K562 (cell line): ENCODE data around the gene PDE6C. TPM values are rescaled to one million over a fixed set of nuclear protein-coding genes. Genes with fewer than 3 reads are reported as not detected.

Experiments used
- ATAC-seq: fragments of 200-7000 bp; cut with Tn5 transposase; 3 replicates; pipeline ENCODE4 v1.9.1; 2020; ENCODE audit warnings: moderate library complexity
- BruUV-seq: library from RNA; stranded (reverse); fragments of 400-500 nt; replicated peaks from 2 replicates; lab custom pipeline; 2021; lab: Mats Ljungman, UMichigan
- CTCF ChIA-PET: fragments of 300-600 bp; formaldehyde crosslinking; extraction: SDS; loops from one replicate; lab custom pipeline; 2021; ENCODE audit warnings: low intra/inter-chr PET ratio; lab: Yijun Ruan, JAX
- POLR2A ChIA-PET: fragments of 300-600, 350-650 bp; sonication (Branson Sonifier 250); formaldehyde crosslinking; extraction: SDS; loops from one replicate; lab custom pipeline; 2021; ENCODE audit warnings: antibody characterized with exemption, inconsistent platforms; lab: Yijun Ruan, JAX
- DNase-seq, 4 experiments: peaks; one replicate each; pipeline versions ENCODE4 v3.0.0 to v3.0.0-alpha.2; 2011 to 2018; ENCODE audit warnings: low spot score in 3 of 4, mixed read lengths in 3 of 4; ENCODE audit errors: extremely low read depth in 1 of 4
- FAIRE-seq: peaks from 2 replicates; lab custom pipeline; 2011; peaks lifted over from hg19 to GRCh38; lab: Jason Lieb, UNC
- H2AFZ ChIP-seq: 2 replicates; pipeline ENCODE4 v1.6.0; 2011; ENCODE audit warnings: low read depth, low read length, control low read depth, inconsistent platforms
- H3K27ac ChIP-seq: fragments of 200-600 bp; 3 replicates; pipeline ENCODE4 v1.8.0; 2011; ENCODE audit warnings: low read depth, mild to moderate bottlenecking, control low read depth, inconsistent platforms, low read length, moderate library complexity, mixed read lengths; ENCODE audit errors: extremely low read depth
- H3K27me3 ChIP-seq, 2 experiments: fragments of 300-600 bp in 1 of 2; 2 replicates in 1 of 2; 3 replicates in 1 of 2; pipeline versions ENCODE4 v1.6.0 to v1.8.0; 2011; ENCODE audit warnings: inconsistent platforms in 2 of 2, low read length in 2 of 2, mild to moderate bottlenecking in 1 of 2, mixed read lengths in 1 of 2, moderate library complexity in 1 of 2; ENCODE audit not compliant: control insufficient read depth in 2 of 2, insufficient read depth in 2 of 2
- H3K36me3 ChIP-seq: fragments of 300-600 bp; 3 replicates; pipeline ENCODE4 v1.8.0; 2011; ENCODE audit warnings: mild to moderate bottlenecking, low read length, inconsistent platforms; ENCODE audit not compliant: control insufficient read depth, insufficient read depth
- H3K4me1 ChIP-seq, 2 experiments: fragments of 200-600 bp in 1 of 2; replicated peaks in 1 of 2; 2 replicates in 1 of 2; 3 replicates in 1 of 2; pipeline versions ENCODE4 v1.5.1 to v1.8.0; 2011; ENCODE audit warnings: inconsistent platforms in 2 of 2, low read length in 2 of 2, mild to moderate bottlenecking in 1 of 2, mixed read lengths in 1 of 2, moderate library complexity in 1 of 2; ENCODE audit not compliant: control insufficient read depth in 2 of 2, insufficient read depth in 2 of 2
- H3K4me2 ChIP-seq: 2 replicates; pipeline ENCODE4 v1.6.1; 2011; ENCODE audit warnings: low read length, control low read depth, inconsistent platforms, mixed read lengths; ENCODE audit not compliant: insufficient read depth
- H3K4me3 ChIP-seq: fragments of 200-600 bp; sonication (generic), shearing (Covaris generic); 2 replicates; pipeline ENCODE4 v1.5.1; 2016; ENCODE audit warnings: control low read depth, inconsistent platforms
- H3K79me2 ChIP-seq: fragments of 200-600 bp; 3 replicates; pipeline ENCODE4 v1.8.0; 2011; ENCODE audit warnings: low read length, inconsistent platforms; ENCODE audit not compliant: control insufficient read depth, insufficient read depth
- H3K9ac ChIP-seq, 2 experiments: 2 replicates each; pipeline versions ENCODE4 v1.6.0 to v1.6.1; 2011; ENCODE audit warnings: low read depth in 2 of 2, low read length in 2 of 2, control low read depth in 1 of 2, inconsistent platforms in 1 of 2, mild to moderate bottlenecking in 1 of 2, mixed read lengths in 1 of 2; ENCODE audit not compliant: insufficient read depth in 1 of 2
- H3K9me1 ChIP-seq: one replicate; pipeline ENCODE4 v1.6.0; 2011; ENCODE audit warnings: inconsistent platforms, mild to moderate bottlenecking, low read length, moderate library complexity; ENCODE audit not compliant: control insufficient read depth, insufficient read depth
- H3K9me3 ChIP-seq: replicated peaks from 2 replicates; pipeline ENCODE4 v1.5.1; 2011; ENCODE audit warnings: low read depth, low read length, inconsistent platforms; ENCODE audit not compliant: control insufficient read depth, insufficient read depth
- H4K20me1 ChIP-seq: replicated peaks from 2 replicates; pipeline ENCODE4 v1.6.1; 2011; ENCODE audit warnings: low read length, inconsistent platforms, mixed read lengths; ENCODE audit not compliant: control insufficient read depth, insufficient read depth
- CREB3 ChIP-seq: fragments of 450-650 bp; conservative IDR thresholded peaks from 2 replicates; pipeline ENCODE4 v1.6.1; 2016; ENCODE audit warnings: missing genetic modification characterization, low read depth, mild to moderate bottlenecking, missing compliant biosample characterization, moderate library complexity
- FOXM1 ChIP-seq, 2 experiments: fragments of 450-650 bp in 1 of 2; sonication (generic) in 1 of 2; formaldehyde crosslinking in 1 of 2; IDR thresholded peaks; 2 replicates each; pipeline versions ENCODE4 v1.6.1 to v1.9.0; 2017 to 2022; ENCODE audit warnings: low read depth in 2 of 2, mild to moderate bottlenecking in 2 of 2, missing genetic modification reagents in 1 of 2, moderate library complexity in 1 of 2
- MAFK ChIP-seq: IDR thresholded peaks from 2 replicates; pipeline ENCODE4 v1.6.1; 2011; ENCODE audit warnings: low read length, improper control_type of control experiment
- NFIC ChIP-seq: fragments of 450-650 bp; IDR thresholded peaks from 2 replicates; pipeline ENCODE4 v1.6.1; 2017; ENCODE audit warnings: mild to moderate bottlenecking, inconsistent platforms
- PHF21A ChIP-seq: fragments of 450-650 bp; IDR thresholded peaks from 2 replicates; pipeline ENCODE4 v1.6.1; 2017; ENCODE audit warnings: low read depth, borderline replicate concordance
- PURB ChIP-seq: sonication (generic); formaldehyde crosslinking; IDR thresholded peaks from 2 replicates; pipeline ENCODE4 v1.9.0; 2021; ENCODE audit warnings: low read depth, mild to moderate bottlenecking, missing genetic modification reagents
- SMAD4 ChIP-seq: fragments of 250-450 bp; sonication (Bioruptor Pico); conservative IDR thresholded peaks from 2 replicates; pipeline ENCODE4 v1.8.0; 2021; ENCODE audit warnings: inconsistent platforms, mild to moderate bottlenecking, moderate library complexity
- ZNF143 ChIP-seq: sonication (generic); formaldehyde crosslinking; IDR thresholded peaks from 2 replicates; pipeline ENCODE4 v1.9.0; 2022; ENCODE audit warnings: mild to moderate bottlenecking, missing genetic modification reagents
- ZNF146 ChIP-seq: IDR thresholded peaks from one replicate; pipeline ENCODE4 v1.6.1; 2018; ENCODE audit warnings: missing compliant biosample characterization; ENCODE audit not compliant: unreplicated experiment
- WGBS: fragments of 100-300 bp; shearing (Covaris generic); methylation state at CpG from one replicate; pipeline ENCODE4 v1.1.6; 2016; ENCODE audit warnings: low coverage, mixed read lengths; ENCODE audit not compliant: insufficient coverage; ENCODE audit errors: missing lambda C conversion rate; 5-methylcytosine and 5-hydroxymethylcytosine counted together
- in situ Hi-C: fragments of 300-500 bp; cut with MboI; formaldehyde crosslinking; loops from 4 replicates; pipeline ENCODE4 v1.15.0; 2018; ENCODE audit warnings: inconsistent platforms, mixed read lengths
- intact Hi-C: fragments of 100-400 bp; cut with micrococcal nuclease; formaldehyde crosslinking; loops from 2 replicates; pipeline ENCODE4 v1.14.2; 2022
- polyA plus RNA-seq, 8 experiments: library from polyadenylated mRNA; depleted of rRNA in 4 of 8; stranded (reverse) in 5 of 8; unstranded in 3 of 8; fragments of >200 nt; fragmentation: Nextera tagmentation in 2 of 8; fragmentation: Illumina TruSeq in 1 of 8; extraction: Ambion mirVana in 2 of 8; extraction: Trizol in 1 of 8; gene quantifications; 2 replicates each; pipeline versions ENCODE4 v1.2.1 to v1.2.3, GENCODE V29; 2011 to 2014; ENCODE audit warnings: inconsistent platforms in 1 of 8, missing spikeins in 1 of 8
- total RNA-seq, 7 experiments: library from RNA; depleted of rRNA in 6 of 7; stranded (reverse); fragments of >200 nt in 6 of 7; fragmentation: Illumina TruSeq in 2 of 7; extraction: Trizol in 2 of 7; gene quantifications; 2 replicates each; pipeline versions ENCODE4 v1.2.1 to v1.2.3, GENCODE V29; 2011 to 2021; ENCODE audit warnings: low replicate concordance in 1 of 7
- TF ChIP-seq, protein P1 (sequence below): fragments of 200-800 bp; sonication (Bioruptor generic); IDR thresholded peaks from 2 replicates; pipeline ENCODE4 v1.6.1; 2017; ENCODE audit warnings: missing genetic modification characterization, missing compliant biosample characterization

Gene PDE6C
- total and polyA plus RNA-seq, 9 of the 15 experiments (the other 6 are each of a cell fraction or from before 2014, with no cell fraction given), result not detected

GRCh38 chr10:93601146-93601773 is 11.1 kb upstream of the PDE6C start, which contains the start of gene RBP4:
RBP4 (minus strand) TSS chr10:93601235; CDS start chr10:93601028, 207 bp downstream.
- WGBS, result 2% methylated on average over 7 of the region's 63 CpGs
- Histone ChIP-seq H3K4me3 (no peak within 1 kb of the TSS), H3K36me3 (no peaks in the 10 kb centered on the region), H3K4me1 (no peaks in the 10 kb centered on the region; a peak in 1 of 5 replicates), H2AFZ (no peak within 1 kb of the TSS), H3K4me2 (no peak within 1 kb of the TSS), H3K9me3 (no peaks in the 10 kb centered on the region), H3K9me1 (no peaks in the 10 kb centered on the region), H3K27me3 (peaks cover 9 to 28% of the 10 kb centered on the region in 2 experiments; a peak in 3 of 5 replicates), H4K20me1 (no peaks in the 10 kb centered on the region), H3K9ac (no peak within 1 kb of the TSS), H3K27ac (no peak within 1 kb of the TSS), H3K79me2 (no peaks in the 10 kb centered on the region)
- in situ Hi-C loops, result no loop called here
- no peak for FAIRE-seq
- intact Hi-C loops, result no loop called here
- TF ChIP-seq NFIC, result no peak
- TF ChIP-seq PHF21A, result no peak
- no peak for TF ChIP-seq ZNF143 (CRISPR knock-in tag)
- no peak for TF ChIP-seq SMAD4 (CRISPR knock-in tag)
- no peak for TF ChIP-seq ZNF146 (CRISPR knock-in tag)
- ChIA-PET POLR2A (no interaction called here), CTCF (no interaction called here)
- no peak for DNase-seq
- BruUV-seq, result no TSS peak
- no peak for ATAC-seq

DNA sequence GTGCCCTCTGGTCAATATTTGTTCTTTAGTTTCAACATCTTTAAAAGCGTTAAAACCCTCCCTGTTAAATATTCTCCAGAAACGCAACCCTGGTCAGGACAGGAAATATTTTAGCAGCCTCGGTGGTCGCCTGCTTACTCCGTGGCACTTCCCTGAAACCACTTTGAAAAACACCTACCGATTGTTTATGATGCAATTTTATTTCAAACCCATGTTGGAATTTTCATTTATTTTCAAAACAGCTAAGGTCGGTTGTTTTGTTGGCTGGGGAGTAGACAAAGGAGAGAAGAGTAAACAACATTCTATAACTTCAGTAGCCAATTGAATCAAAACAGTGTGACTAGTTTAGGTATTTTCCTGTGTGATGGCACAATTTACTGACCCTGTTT is 10.6 kb upstream of the PDE6C start:
- Histone ChIP-seq H3K4me2 (no peak overlapping the region), H3K9me3 (no peaks in the 10 kb centered on the region), H3K27me3 (peaks cover 9 to 28% of the 10 kb centered on the region in 2 experiments; a peak in 3 of 5 replicates), H3K36me3 (no peaks in the 10 kb centered on the region), H3K4me3 (no peak overlapping the region), H3K4me1 (no peaks in the 10 kb centered on the region; a peak in 1 of 5 replicates), H3K9me1 (no peaks in the 10 kb centered on the region), H3K9ac (no peak overlapping the region), H4K20me1 (no peaks in the 10 kb centered on the region), H2AFZ (no peak overlapping the region), H3K79me2 (no peaks in the 10 kb centered on the region), H3K27ac (no peak overlapping the region)
- FAIRE-seq (no peak), ATAC-seq (no peak), DNase-seq (no peak)
- BruUV-seq, result no TSS peak
- POLR2A ChIA-PET, result no interaction called here
- TF ChIP-seq, protein P1, sequence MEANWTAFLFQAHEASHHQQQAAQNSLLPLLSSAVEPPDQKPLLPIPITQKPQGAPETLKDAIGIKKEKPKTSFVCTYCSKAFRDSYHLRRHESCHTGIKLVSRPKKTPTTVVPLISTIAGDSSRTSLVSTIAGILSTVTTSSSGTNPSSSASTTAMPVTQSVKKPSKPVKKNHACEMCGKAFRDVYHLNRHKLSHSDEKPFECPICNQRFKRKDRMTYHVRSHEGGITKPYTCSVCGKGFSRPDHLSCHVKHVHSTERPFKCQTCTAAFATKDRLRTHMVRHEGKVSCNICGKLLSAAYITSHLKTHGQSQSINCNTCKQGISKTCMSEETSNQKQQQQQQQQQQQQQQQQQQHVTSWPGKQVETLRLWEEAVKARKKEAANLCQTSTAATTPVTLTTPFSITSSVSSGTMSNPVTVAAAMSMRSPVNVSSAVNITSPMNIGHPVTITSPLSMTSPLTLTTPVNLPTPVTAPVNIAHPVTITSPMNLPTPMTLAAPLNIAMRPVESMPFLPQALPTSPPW (CRISPR knock-in tag), result no peak
- TF ChIP-seq PURB (CRISPR knock-in tag) (no peak), FOXM1 (IDR thresholded peaks at IDR 0.05; ENCODE audit: low read depth) (no peak), FOXM1 (CRISPR knock-in tag; IDR thresholded peaks at IDR 0.05; ENCODE audit: low read depth) (no peak), MAFK (no peak), CREB3 (no peak)
- in situ Hi-C loops, result no loop called here
- intact Hi-C loops, result no loop called here
- CTCF ChIA-PET, result no interaction called here
- WGBS, result 0% methylated on average over 7 of the region's 7 CpGs
